Measurements from ENCODE around the gene DAB1.

The DAB1 gene

GRCh38 chr1:57041901-57042300 lies 382.0 kb downstream of the DAB1 start:
- Histone ChIP-seq H3K9me2 (ENCODE audit: low read depth, low read length) (no peaks in the 10 kb centered on the region), H3F3A (ENCODE audit: insufficient read depth, low read length) (no peaks in the 10 kb centered on the region), H4K20me1 (ENCODE audit: insufficient read depth, low read length) (no peaks in the 10 kb centered on the region), H3K9ac (ENCODE audit: low read length) (no peak overlapping the region), H3K79me2 (ENCODE audit: insufficient read depth, low read length) (no peaks in the 10 kb centered on the region), H3K4me3 (ENCODE audit: low read depth, low read length, poor library complexity, severe bottlenecking) (no peak overlapping the region), H3K27me3 (ENCODE audit: insufficient read depth, low read length) (no peaks in the 10 kb centered on the region), H3K4me1 (ENCODE audit: insufficient read depth, low read length, severe bottlenecking) (no peaks in the 10 kb centered on the region), H3K4me2 (ENCODE audit: low read length) (no peak overlapping the region), H3K36me3 (ENCODE audit: insufficient read depth, low read length) (no peaks in the 10 kb centered on the region), H2AFZ (ENCODE audit: low read length) (no peak overlapping the region), H3K9me3 (ENCODE audit: low read length) (no peaks in the 10 kb centered on the region), H3K27ac (ENCODE audit: low read depth, low read length, poor library complexity, severe bottlenecking) (no peak overlapping the region)
- TF ChIP-seq, protein P1, sequence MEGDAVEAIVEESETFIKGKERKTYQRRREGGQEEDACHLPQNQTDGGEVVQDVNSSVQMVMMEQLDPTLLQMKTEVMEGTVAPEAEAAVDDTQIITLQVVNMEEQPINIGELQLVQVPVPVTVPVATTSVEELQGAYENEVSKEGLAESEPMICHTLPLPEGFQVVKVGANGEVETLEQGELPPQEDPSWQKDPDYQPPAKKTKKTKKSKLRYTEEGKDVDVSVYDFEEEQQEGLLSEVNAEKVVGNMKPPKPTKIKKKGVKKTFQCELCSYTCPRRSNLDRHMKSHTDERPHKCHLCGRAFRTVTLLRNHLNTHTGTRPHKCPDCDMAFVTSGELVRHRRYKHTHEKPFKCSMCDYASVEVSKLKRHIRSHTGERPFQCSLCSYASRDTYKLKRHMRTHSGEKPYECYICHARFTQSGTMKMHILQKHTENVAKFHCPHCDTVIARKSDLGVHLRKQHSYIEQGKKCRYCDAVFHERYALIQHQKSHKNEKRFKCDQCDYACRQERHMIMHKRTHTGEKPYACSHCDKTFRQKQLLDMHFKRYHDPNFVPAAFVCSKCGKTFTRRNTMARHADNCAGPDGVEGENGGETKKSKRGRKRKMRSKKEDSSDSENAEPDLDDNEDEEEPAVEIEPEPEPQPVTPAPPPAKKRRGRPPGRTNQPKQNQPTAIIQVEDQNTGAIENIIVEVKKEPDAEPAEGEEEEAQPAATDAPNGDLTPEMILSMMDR (IDR thresholded peaks at IDR 0.05; ENCODE audit: low read length): no peak
- no peak for TF ChIP-seq EZH2 (IDR thresholded peaks at IDR 0.05; ENCODE audit: borderline replicate concordance, low read length)

GRCh38 chr1:57040811-57041210 lies 383.0 kb downstream of the DAB1 start:
- Histone ChIP-seq H2AFZ (ENCODE audit: low read length) (no peak overlapping the region), H3K27ac (ENCODE audit: low read depth, low read length, poor library complexity, severe bottlenecking) (no peak overlapping the region), H3K9me2 (ENCODE audit: low read depth, low read length) (no peaks in the 10 kb centered on the region), H3K27me3 (ENCODE audit: insufficient read depth, low read length) (no peaks in the 10 kb centered on the region), H3K4me3 (ENCODE audit: low read depth, low read length, poor library complexity, severe bottlenecking) (no peak overlapping the region), H3K36me3 (ENCODE audit: insufficient read depth, low read length) (no peaks in the 10 kb centered on the region), H3F3A (ENCODE audit: insufficient read depth, low read length) (no peaks in the 10 kb centered on the region), H3K9me3 (ENCODE audit: low read length) (no peaks in the 10 kb centered on the region), H4K20me1 (ENCODE audit: insufficient read depth, low read length) (no peaks in the 10 kb centered on the region), H3K9ac (ENCODE audit: low read length) (no peak overlapping the region), H3K4me1 (ENCODE audit: insufficient read depth, low read length, severe bottlenecking) (no peaks in the 10 kb centered on the region), H3K79me2 (ENCODE audit: insufficient read depth, low read length) (no peaks in the 10 kb centered on the region), H3K4me2 (ENCODE audit: low read length) (no peak overlapping the region)
- TF ChIP-seq EZH2 (IDR thresholded peaks at IDR 0.05; ENCODE audit: borderline replicate concordance, low read length): no peak
- TF ChIP-seq, protein P1 (IDR thresholded peaks at IDR 0.05; ENCODE audit: low read length): no peak

GRCh38 chr1:57036641-57037579 lies 386.9 kb downstream of the DAB1 start:
- H3K79me2 ChIP-seq (ENCODE audit: insufficient read depth, low read length): no peaks in the 10 kb centered on the region
- H3K27ac ChIP-seq (ENCODE audit: low read depth, low read length, poor library complexity, severe bottlenecking): no peak overlapping the region
- H3K36me3 ChIP-seq (ENCODE audit: insufficient read depth, low read length): no peaks in the 10 kb centered on the region
- no peaks in the 10 kb centered on the region for H3K9me2 ChIP-seq (ENCODE audit: low read depth, low read length)
- no peak overlapping the region for H3K4me3 ChIP-seq (ENCODE audit: low read depth, low read length, poor library complexity, severe bottlenecking)
- no peak overlapping the region for H2AFZ ChIP-seq (ENCODE audit: low read length)
- H4K20me1 ChIP-seq (ENCODE audit: insufficient read depth, low read length): no peaks in the 10 kb centered on the region
- H3K9ac ChIP-seq (ENCODE audit: low read length): no peak overlapping the region
- no peaks in the 10 kb centered on the region for H3K27me3 ChIP-seq (ENCODE audit: insufficient read depth, low read length)
- no peaks in the 10 kb centered on the region for H3F3A ChIP-seq (ENCODE audit: insufficient read depth, low read length)
- H3K4me1 ChIP-seq (ENCODE audit: insufficient read depth, low read length, severe bottlenecking): no peaks in the 10 kb centered on the region
- no peaks in the 10 kb centered on the region for H3K9me3 ChIP-seq (ENCODE audit: low read length)
- TF ChIP-seq, protein P1 (IDR thresholded peaks at IDR 0.05; ENCODE audit: low read length): no peak
- TF ChIP-seq EZH2 (IDR thresholded peaks at IDR 0.05; ENCODE audit: borderline replicate concordance, low read length): no peak
- H3K4me2 ChIP-seq (ENCODE audit: low read length): no peak overlapping the region

All from OCI-LY1 (cell line).